HG03095 (cell line): Measurements from ENCODE around the gene GABRD.

ENCODE experiments used
- ATAC-seq: cut with Tn5 transposase; IDR thresholded peaks from one replicate; pipeline ENCODE4 v1.9.1; 2021; ENCODE audit warnings: moderate library complexity; ENCODE audit not compliant: unreplicated experiment

GABRD gene

GRCh38 chr1:2052054-2052679 is 33.0 kb downstream of the GABRD start:
- no peak for ATAC-seq

GRCh38 chr1:2052756-2053155 is 33.6 kb downstream of the GABRD start:
- no peak for ATAC-seq

- no peak for ATAC-seq
Measured at GRCh38 chr1:2053217-2053616, 34.1 kb downstream of the GABRD start.

- ATAC-seq = no peak
Measured at GRCh38 chr1:2053784-2054376, 34.7 kb downstream of the GABRD start.

- ATAC-seq = no peak
Measured at GRCh38 chr1:2054560-2054959, 35.4 kb downstream of the GABRD start.

GRCh38 chr1:2055911-2056575 is 36.9 kb downstream of the GABRD start:
- ATAC-seq = no peak

- no peak for ATAC-seq
Measured at GRCh38 chr1:2056955-2057590, 37.9 kb downstream of the GABRD start.

- ATAC-seq = no peak
Measured at GRCh38 chr1:2059290-2059953, 40.3 kb downstream of the GABRD start.

- ATAC-seq = no peak
Measured at GRCh38 chr1:2060072-2060471, 40.9 kb downstream of the GABRD start.

- ATAC-seq = no peak
Measured at GRCh38 chr1:2060535-2060934, 41.4 kb downstream of the GABRD start.

- ATAC-seq = no peak
Measured at GRCh38 chr1:2061065-2061778, 42.1 kb downstream of the GABRD start.

GRCh38 chr1:2065699-2066098 is 46.6 kb downstream of the GABRD start:
- ATAC-seq = no peak

GRCh38 chr1:2067393-2067792 is 48.2 kb downstream of the GABRD start:
- ATAC-seq = no peak

GRCh38 chr1:2067981-2068380 is 48.8 kb downstream of the GABRD start:
- no peak for ATAC-seq

GRCh38 chr1:2068951-2069350 is 49.8 kb downstream of the GABRD start:
- ATAC-seq = no peak

- ATAC-seq = no peak
Measured at GRCh38 chr1:2070016-2070415, 50.9 kb downstream of the GABRD start.

- ATAC-seq = no peak
Measured at GRCh38 chr1:2070800-2071530, 51.8 kb downstream of the GABRD start.

- ATAC-seq = no peak
Measured at GRCh38 chr1:2072109-2072806, 53.1 kb downstream of the GABRD start.

- no peak for ATAC-seq
Measured at GRCh38 chr1:2072891-2073290, 53.7 kb downstream of the GABRD start.
